HG03460 (cell line): ENCODE measurements around the gene GRIK2.
A peak's percentile ranks its signal among the peaks of the same experiment; 100 is the strongest.

Source experiments
- ATAC-seq: cut with Tn5 transposase; IDR thresholded peaks from one replicate; pipeline ENCODE4 v1.9.1; 2021; ENCODE audit not compliant: unreplicated experiment

Gene GRIK2

GRCh38 chr6:101537753-101538316 lies 144.3 kb downstream of the GRIK2 start:
- no peak for ATAC-seq

- ATAC-seq, result no peak
These were observed 146.2 kb downstream of the GRIK2 start for GRCh38 chr6:101539510-101540245.

GRCh38 chr6:101541894-101542293 lies 148.4 kb downstream of the GRIK2 start:
- ATAC-seq, result no peak

- no peak for ATAC-seq
These were observed 150.3 kb downstream of the GRIK2 start for GRCh38 chr6:101543796-101544195.

GRCh38 chr6:101544286-101544685 lies 150.8 kb downstream of the GRIK2 start:
- no peak for ATAC-seq

GRCh38 chr6:101545191-101545590 lies 151.7 kb downstream of the GRIK2 start:
- no peak for ATAC-seq

GRCh38 chr6:101550451-101550850 lies 156.9 kb downstream of the GRIK2 start:
- no peak for ATAC-seq

- no peak for ATAC-seq
These were observed 160.7 kb downstream of the GRIK2 start for GRCh38 chr6:101554231-101554630.

GRCh38 chr6:101558712-101559111 lies 165.2 kb downstream of the GRIK2 start:
- ATAC-seq, result no peak

- no peak for ATAC-seq
These were observed 179.1 kb downstream of the GRIK2 start for GRCh38 chr6:101572627-101573026.

GRCh38 chr6:101577091-101577490 lies 183.6 kb downstream of the GRIK2 start:
- no peak for ATAC-seq

GRCh38 chr6:101578306-101578705 lies 184.8 kb downstream of the GRIK2 start:
- no peak for ATAC-seq

- ATAC-seq, result no peak
These were observed 189.3 kb downstream of the GRIK2 start for GRCh38 chr6:101582792-101583191.

GRCh38 chr6:101585501-101585900 lies 192.0 kb downstream of the GRIK2 start:
- no peak for ATAC-seq

GRCh38 chr6:101588343-101588742 lies 194.8 kb downstream of the GRIK2 start:
- no peak for ATAC-seq

- no peak for ATAC-seq
These were observed 201.8 kb downstream of the GRIK2 start for GRCh38 chr6:101595276-101595675.

- no peak for ATAC-seq
These were observed 204.2 kb downstream of the GRIK2 start for GRCh38 chr6:101597693-101598092.

GRCh38 chr6:101605426-101605825 lies 211.9 kb downstream of the GRIK2 start:
- no peak for ATAC-seq

GRCh38 chr6:101605874-101606273 lies 212.4 kb downstream of the GRIK2 start:
- ATAC-seq, result peak; percentile 81

- ATAC-seq, result no peak
These were observed 213.7 kb downstream of the GRIK2 start for GRCh38 chr6:101607111-101607690.

GRCh38 chr6:101608703-101609102 lies 215.2 kb downstream of the GRIK2 start:
- ATAC-seq, result no peak

GRCh38 chr6:101613556-101613955 lies 220.0 kb downstream of the GRIK2 start:
- no peak for ATAC-seq
